ENCODE results near the gene SLC6A16. TPM values are rescaled to one million over a fixed set of nuclear protein-coding genes. Genes with fewer than 3 reads are reported as not detected.

SLC6A16 gene
- total and polyA plus RNA-seq, 2 of the 8 experiments (the other 6 are each of a cell fraction or from before 2014, with no cell fraction given): 1.1 to 1.5 TPM

- peaks cover 0 to under 1% of the 10 kb centered on the region in 2 experiments for H4K20me1 ChIP-seq (replicated peaks in 1 of 2; ENCODE audit: control insufficient read depth in 1 of 2, insufficient read depth in 2 of 2, low read length in 2 of 2)
- POLR2A ChIA-PET (ENCODE audit: partially characterized antibody): interaction anchor here (0.7 kb wide), 1 partner anchor 328 kb away, joined by 3 read pairs; no protein-coding TSS in a partner anchor
- TF ChIP-seq, protein P1, sequence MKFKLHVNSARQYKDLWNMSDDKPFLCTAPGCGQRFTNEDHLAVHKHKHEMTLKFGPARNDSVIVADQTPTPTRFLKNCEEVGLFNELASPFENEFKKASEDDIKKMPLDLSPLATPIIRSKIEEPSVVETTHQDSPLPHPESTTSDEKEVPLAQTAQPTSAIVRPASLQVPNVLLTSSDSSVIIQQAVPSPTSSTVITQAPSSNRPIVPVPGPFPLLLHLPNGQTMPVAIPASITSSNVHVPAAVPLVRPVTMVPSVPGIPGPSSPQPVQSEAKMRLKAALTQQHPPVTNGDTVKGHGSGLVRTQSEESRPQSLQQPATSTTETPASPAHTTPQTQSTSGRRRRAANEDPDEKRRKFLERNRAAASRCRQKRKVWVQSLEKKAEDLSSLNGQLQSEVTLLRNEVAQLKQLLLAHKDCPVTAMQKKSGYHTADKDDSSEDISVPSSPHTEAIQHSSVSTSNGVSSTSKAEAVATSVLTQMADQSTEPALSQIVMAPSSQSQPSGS (IDR thresholded peaks at IDR 0.05; ENCODE audit: low read length): no peak
- TF ChIP-seq POLR2A (IDR thresholded peaks at IDR 0.05; ENCODE audit: control extremely low read depth in 1 of 2, low read depth in 2 of 2, low read length in 2 of 2) (no peak), EGR1 (IDR thresholded peaks at IDR 0.05; ENCODE audit: borderline replicate concordance, low read depth, low read length) (no peak), SUZ12 (IDR thresholded peaks at IDR 0.05; ENCODE audit: low read length) (no peak)
- H3K4ac ChIP-seq (replicated peaks; ENCODE audit: insufficient read length, low read depth, low read length): no peak overlapping the region
- H2BK15ac ChIP-seq (ENCODE audit: low read length): no peak overlapping the region
- no peaks in the 10 kb centered on the region; a peak in 1 of 4 replicates for H3K9me3 ChIP-seq (ENCODE audit: insufficient read depth in 2 of 2, low read depth in 1 of 2, low read length in 1 of 2)
- H3K27ac ChIP-seq (ENCODE audit: low read depth, low read length): no peak overlapping the region
- H2AFZ ChIP-seq (ENCODE audit: low read length): no peak overlapping the region
- no peak overlapping the region for H3K4me3 ChIP-seq (ENCODE audit: extremely low read depth in 1 of 4, insufficient read depth in 2 of 4, low read depth in 3 of 4, low read length in 4 of 4)
- H2BK20ac ChIP-seq (ENCODE audit: low read length): no peak overlapping the region
- H3K9ac ChIP-seq (replicated peaks in 1 of 4; ENCODE audit: extremely low read depth in 1 of 4, low read depth in 3 of 4, low read length in 3 of 4): no peak overlapping the region
- H3K36me3 ChIP-seq (ENCODE audit: control insufficient read depth in 2 of 4, insufficient read depth in 4 of 4, low read length in 3 of 4): 0 out of 8 replicates have a peak, but pooled peaks cover 0 to 5% (median 0%) of the 10 kb centered on the region in 4 experiments
- WGBS, 2 experiments (ENCODE audit: extremely low coverage in 1 of 2, insufficient coverage in 1 of 2, insufficient read length in 1 of 2, insufficient replicate concordance in 2 of 2, low coverage in 1 of 2, low lambda C conversion rate in 2 of 2, missing lambda C conversion rate in 1 of 2): 88% methylated on average over 2 of the region's 2 CpGs; no CpG with 5 or more reads in 1 of the 2 experiments
- H3K4me2 ChIP-seq (ENCODE audit: insufficient read depth in 1 of 2, low read depth in 2 of 2, low read length in 2 of 2): no peak overlapping the region
- H3K23ac ChIP-seq (ENCODE audit: insufficient read length): no peak overlapping the region
- H2AK5ac ChIP-seq (ENCODE audit: low read depth, low read length): no peak overlapping the region
- no peak overlapping the region for H4K5ac ChIP-seq (ENCODE audit: insufficient read length, low read depth, low read length)
- no peak overlapping the region for H2BK5ac ChIP-seq (ENCODE audit: low read depth, low read length)
- CTCF ChIA-PET (ENCODE audit: partially characterized antibody): interaction anchor here (0.6 to 2.3 kb wide), 8 partner anchors 9 to 215 kb away, joined by 3 to 15 read pairs (median 6); partner anchors contain the start of gene LIN7B
- no peak overlapping the region for H3K18ac ChIP-seq (ENCODE audit: extremely low read depth, low read length)
- H4K8ac ChIP-seq (ENCODE audit: extremely low read depth, insufficient read depth, low read length): no peak overlapping the region
- FAIRE-seq (no peak), DNase-seq (ENCODE audit: low read depth in 1 of 2, low spot score in 2 of 2) (no peak)
- H3K27me3 ChIP-seq (replicated peaks in 1 of 4; ENCODE audit: control insufficient read depth in 3 of 4, extremely low read depth in 1 of 4, insufficient read depth in 3 of 4, low read length in 3 of 4): no peaks in the 10 kb centered on the region; a peak in 1 of 7 replicates
- no peaks in the 10 kb centered on the region for H3K23me2 ChIP-seq (ENCODE audit: low read depth, low read length)
- H3K79me1 ChIP-seq (ENCODE audit: low read depth, low read length): no peaks in the 10 kb centered on the region
- no peak overlapping the region for H4K91ac ChIP-seq (replicated peaks; ENCODE audit: insufficient read length, low read length)
- H3K79me2 ChIP-seq (ENCODE audit: control insufficient read depth in 1 of 2, insufficient read depth in 2 of 2, low read length in 2 of 2): no peaks in the 10 kb centered on the region
- H2BK120ac ChIP-seq (replicated peaks; ENCODE audit: low read depth, low read length): no peak overlapping the region
- H3K56ac ChIP-seq (replicated peaks; ENCODE audit: insufficient read length, low read depth, low read length): no peak overlapping the region
- H2BK12ac ChIP-seq (ENCODE audit: low read depth, low read length): no peak overlapping the region
- H3K4me1 ChIP-seq (replicated peaks in 1 of 4; ENCODE audit: control insufficient read depth in 3 of 4, insufficient read depth in 4 of 4, low read length in 3 of 4): no peaks in the 10 kb centered on the region; a peak in 1 of 7 replicates
- no peak overlapping the region for H3K14ac ChIP-seq (ENCODE audit: insufficient read length)
Measured at GRCh38 chr19:49328741-49329140, 3.8 kb upstream of the SLC6A16 start.

Data from H1 (cell line).